Mesenchymal stem cell (in vitro differentiated cells and primary cell): ENCODE results near the gene VHLL.
A peak's percentile ranks its signal among the peaks of the same experiment; 100 is the strongest.

Source experiments
- DNase-seq: peaks from one replicate; pipeline ENCODE4 v3.0.0-alpha.2; 2013
- H2AFZ ChIP-seq: one replicate; pipeline ENCODE4 v1.6.1; 2013; ENCODE audit warnings: low read depth, mild to moderate bottlenecking, control low read depth, inconsistent platforms, low read length, moderate library complexity
- H2AK5ac ChIP-seq: 2 replicates; pipeline ENCODE4 v1.6.1; 2013; ENCODE audit warnings: low read length, moderate library complexity, mild to moderate bottlenecking, inconsistent platforms; ENCODE audit not compliant: severe bottlenecking
- H2BK120ac ChIP-seq: one replicate; pipeline ENCODE4 v1.6.1; 2013; ENCODE audit warnings: low read depth, mild to moderate bottlenecking, inconsistent platforms, low read length, moderate library complexity
- H2BK12ac ChIP-seq, 2 experiments: one replicate each; pipeline ENCODE4 v1.6.1; 2013; ENCODE audit warnings: inconsistent platforms in 2 of 2, low read length in 2 of 2, mild to moderate bottlenecking in 2 of 2, moderate library complexity in 2 of 2, control low read depth in 1 of 2
- H2BK15ac ChIP-seq: one replicate; pipeline ENCODE4 v1.6.1; 2013; ENCODE audit warnings: mild to moderate bottlenecking, low read depth, inconsistent platforms; ENCODE audit not compliant: poor library complexity, severe bottlenecking
- H2BK5ac ChIP-seq: 2 replicates; pipeline ENCODE4 v1.6.1; 2013; ENCODE audit warnings: low read depth, mild to moderate bottlenecking, low read length, control low read depth, inconsistent platforms; ENCODE audit not compliant: poor library complexity, severe bottlenecking
- H3K14ac ChIP-seq, 2 experiments: one replicate each; pipeline ENCODE4 v1.6.1; 2013; ENCODE audit warnings: inconsistent platforms in 2 of 2, low read length in 2 of 2, control low read depth in 1 of 2, mild to moderate bottlenecking in 1 of 2, moderate library complexity in 1 of 2
- H3K18ac ChIP-seq, 2 experiments: one replicate each; pipeline ENCODE4 v1.6.1; 2013; ENCODE audit warnings: inconsistent platforms in 2 of 2, low read length in 2 of 2, control low read depth in 1 of 2, low read depth in 1 of 2, mild to moderate bottlenecking in 1 of 2
- H3K23ac ChIP-seq, 2 experiments: one replicate each; pipeline ENCODE4 v1.6.1; 2013; ENCODE audit warnings: inconsistent platforms in 2 of 2, low read length in 2 of 2, mild to moderate bottlenecking in 2 of 2, moderate library complexity in 2 of 2, control low read depth in 1 of 2
- H3K27ac ChIP-seq: 2 replicates; pipeline ENCODE4 v1.5.1; 2013; ENCODE audit warnings: mild to moderate bottlenecking, moderate library complexity, low read length, control low read depth, inconsistent platforms; ENCODE audit not compliant: poor library complexity, severe bottlenecking
- H3K27me3 ChIP-seq, 2 experiments: 2 replicates each; pipeline versions ENCODE4 v1.6.1 to v1.7.0; 2013; ENCODE audit warnings: low read length in 2 of 2, mild to moderate bottlenecking in 2 of 2, moderate library complexity in 2 of 2, control low read depth in 1 of 2, inconsistent platforms in 1 of 2; ENCODE audit not compliant: control insufficient read depth in 1 of 2, insufficient read depth in 1 of 2
- H3K36me3 ChIP-seq, 2 experiments: 2 replicates each; pipeline versions ENCODE4 v1.6.1 to v1.7.0; 2013; ENCODE audit warnings: low read length in 2 of 2, control low read depth in 1 of 2, inconsistent platforms in 1 of 2, low read depth in 1 of 2, mild to moderate bottlenecking in 1 of 2; ENCODE audit not compliant: insufficient read depth in 2 of 2, control insufficient read depth in 1 of 2
- H3K4ac ChIP-seq, 2 experiments: one replicate each; pipeline ENCODE4 v1.6.1; 2013; ENCODE audit warnings: inconsistent platforms in 2 of 2, low read length in 2 of 2, mild to moderate bottlenecking in 2 of 2, moderate library complexity in 2 of 2, control low read depth in 1 of 2, low read depth in 1 of 2
- H3K4me1 ChIP-seq: 2 replicates; pipeline ENCODE4 v1.6.1; 2013; ENCODE audit warnings: low read depth, low read length, control low read depth; ENCODE audit not compliant: control insufficient read depth, insufficient read depth
- H3K4me2 ChIP-seq: 2 replicates; pipeline ENCODE4 v1.6.1; 2013; ENCODE audit warnings: low read length, mild to moderate bottlenecking, inconsistent platforms; ENCODE audit not compliant: poor library complexity, severe bottlenecking
- H3K4me3 ChIP-seq, 2 experiments: 2 replicates each; pipeline versions ENCODE4 v1.5.1 to v1.7.0; 2013; ENCODE audit warnings: low read length in 2 of 2, mild to moderate bottlenecking in 2 of 2, control low read depth in 1 of 2, low read depth in 1 of 2; ENCODE audit not compliant: insufficient read depth in 1 of 2
- H3K79me1 ChIP-seq: replicated peaks from 2 replicates; pipeline ENCODE4 v1.6.1; 2013; ENCODE audit warnings: mild to moderate bottlenecking, control low read depth, low read length, inconsistent platforms; ENCODE audit not compliant: poor library complexity, severe bottlenecking
- H3K9ac ChIP-seq: 2 replicates; pipeline ENCODE4 v1.7.0; 2013; ENCODE audit warnings: mild to moderate bottlenecking, low read length, moderate library complexity
- H3K9me3 ChIP-seq: 2 replicates; pipeline ENCODE4 v1.7.0; 2013; ENCODE audit warnings: mild to moderate bottlenecking, low read length; ENCODE audit not compliant: control insufficient read depth
- H4K8ac ChIP-seq: one replicate; pipeline ENCODE4 v1.6.1; 2013; ENCODE audit warnings: inconsistent platforms, mild to moderate bottlenecking, low read length, moderate library complexity
- H4K91ac ChIP-seq: one replicate; pipeline ENCODE4 v1.6.1; 2013; ENCODE audit warnings: mild to moderate bottlenecking, low read length, inconsistent platforms
- WGBS: methylation state at CpG from one replicate; pipeline ENCODE4 v1.1.7; 2013; ENCODE audit warnings: mixed read lengths; 5-methylcytosine and 5-hydroxymethylcytosine counted together

VHLL gene

DNA sequence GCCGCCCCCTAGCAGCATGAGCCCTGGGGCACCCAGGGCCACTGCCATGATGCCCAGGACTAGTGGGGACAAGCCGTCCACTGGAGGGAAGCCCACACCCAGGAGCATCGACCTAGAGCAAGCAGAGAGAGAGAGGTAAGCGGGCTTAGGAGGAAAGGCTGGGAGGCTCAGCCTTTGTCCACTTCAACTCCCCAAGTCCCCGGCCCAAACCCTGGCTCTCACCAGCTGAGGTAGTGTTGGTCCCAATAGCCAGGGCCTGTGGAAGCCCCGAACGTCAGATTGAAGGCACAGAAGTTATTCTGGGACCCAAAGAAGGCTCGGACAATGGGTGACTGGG, 6.0 kb downstream of the VHLL start:
- H3K4ac ChIP-seq: no peak overlapping the region
- H4K8ac ChIP-seq: no peak overlapping the region
- peaks cover 18% of the 10 kb centered on the region for H3K4me1 ChIP-seq
- peaks cover 18 to 41% of the 10 kb centered on the region in 2 experiments for H3K36me3 ChIP-seq
- no peak overlapping the region for H3K9ac ChIP-seq
- no peaks in the 10 kb centered on the region for H3K27me3 ChIP-seq
- H2BK12ac ChIP-seq: no peak overlapping the region
- no peak overlapping the region for H3K4me3 ChIP-seq
- H2BK15ac ChIP-seq: no peak overlapping the region
- no peak overlapping the region for H4K91ac ChIP-seq
- H3K18ac ChIP-seq: no peak overlapping the region
- H3K27ac ChIP-seq: no peak overlapping the region
- peaks cover 21% of the 10 kb centered on the region for H3K79me1 ChIP-seq
- H3K14ac ChIP-seq: no peak overlapping the region
- WGBS: 95% methylated on average over 8 of the region's 8 CpGs
- no peak overlapping the region for H3K4me2 ChIP-seq
- DNase-seq: no peak
- H3K9me3 ChIP-seq: no peaks in the 10 kb centered on the region
- H2AK5ac ChIP-seq: no peak overlapping the region
- H2BK120ac ChIP-seq: no peak overlapping the region
- no peak overlapping the region for H3K23ac ChIP-seq
- no peak overlapping the region for H2AFZ ChIP-seq
- no peak overlapping the region for H2BK5ac ChIP-seq

DNA sequence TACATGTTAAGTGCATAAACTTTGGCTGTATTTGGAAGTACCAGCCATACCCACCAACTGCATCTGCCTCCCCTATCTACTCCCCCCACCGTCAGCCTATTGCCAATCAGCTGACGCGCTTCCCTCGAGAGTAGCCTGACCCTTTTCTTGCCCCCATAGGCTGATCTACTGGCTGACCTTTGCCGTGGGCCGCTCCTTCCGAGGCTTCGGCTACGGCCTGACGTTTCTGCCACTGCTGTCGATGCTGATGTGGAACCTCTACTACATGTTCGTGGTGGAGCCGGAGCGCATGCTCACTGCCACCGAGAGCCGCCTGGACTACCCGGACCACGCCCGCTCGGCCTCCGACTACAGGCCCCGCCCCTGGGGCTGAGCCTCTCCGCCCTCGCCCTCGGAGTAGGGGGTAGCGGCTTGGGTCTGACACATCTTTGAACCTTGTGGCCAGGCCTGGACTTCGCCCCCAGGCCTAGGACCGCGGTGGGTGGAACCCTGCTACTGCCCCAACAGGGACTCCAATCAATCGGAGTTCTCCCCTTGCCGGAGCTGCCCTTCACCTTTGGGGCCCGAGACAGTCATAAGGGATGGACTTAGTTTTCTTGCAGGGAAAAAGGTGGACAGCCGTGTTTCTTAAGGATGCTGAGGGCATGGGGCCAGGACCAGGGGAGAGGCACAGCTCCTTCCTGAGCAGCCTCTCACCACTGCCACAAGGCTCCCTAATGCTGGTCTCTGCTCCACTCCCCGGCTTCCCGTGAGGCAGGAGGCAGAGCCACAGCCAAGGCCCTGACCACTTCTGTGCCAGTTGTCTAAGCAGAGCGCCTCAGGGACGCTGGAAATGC, 7.7 kb downstream of the VHLL start:
- Histone ChIP-seq H2AK5ac (peak overlapping the region; percentile 28), H3K4me2 (peak overlapping the region; percentile 61), H3K27me3 (no peaks in the 10 kb centered on the region), H3K4me1 (peaks cover 18% of the 10 kb centered on the region), H2BK5ac (no peak overlapping the region), H4K91ac (peak overlapping the region; percentile 40), H3K9ac (peak overlapping the region; percentile 93), H2AFZ (peak overlapping the region; percentile 79), H3K36me3 (peaks cover 19 to 44% of the 10 kb centered on the region in 2 experiments), H2BK15ac (no peak overlapping the region), H3K23ac (no peak overlapping the region), H4K8ac (peak overlapping the region; percentile 77), H3K18ac (peak overlapping the region; percentile 16 to 92), H3K27ac (peak overlapping the region; percentile 16), H3K9me3 (no peaks in the 10 kb centered on the region), H3K14ac (peak overlapping the region in 1 of 2 experiments; percentile 85), H2BK12ac (peak overlapping the region in 1 of 2 experiments; percentile 44), H3K4me3 (peak overlapping the region; percentile 43 to 90), H2BK120ac (no peak overlapping the region), H3K4ac (peak overlapping the region; percentile 57 to 77), H3K79me1 (peaks cover 21% of the 10 kb centered on the region)
- 21% methylated on average over 37 of the region's 37 CpGs for WGBS
- DNase-seq: peak; percentile 88

DNA sequence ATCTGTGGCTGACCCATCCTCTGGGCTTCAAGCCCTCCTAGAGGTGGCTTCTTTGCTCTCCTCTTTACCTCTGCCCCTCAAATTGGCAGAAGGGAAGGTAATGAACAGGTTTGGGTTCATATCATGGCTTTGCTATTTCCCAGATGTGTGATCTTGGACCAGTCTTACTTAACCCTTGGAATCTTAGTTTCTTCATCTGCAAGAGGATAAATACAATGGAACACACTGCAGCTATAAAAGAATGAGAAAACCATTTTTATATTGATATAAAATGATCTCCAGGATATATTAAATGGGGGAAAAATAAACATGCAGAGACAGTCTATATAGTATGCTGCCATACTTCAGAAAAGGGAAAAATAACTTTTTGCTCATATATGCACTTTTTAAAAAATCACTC, 9.2 kb downstream of the VHLL start:
- no peak overlapping the region for H3K18ac ChIP-seq
- no peak for DNase-seq
- no peak overlapping the region for H2AK5ac ChIP-seq
- H3K4me1 ChIP-seq: peaks cover 14% of the 10 kb centered on the region
- no peak overlapping the region for H2BK5ac ChIP-seq
- H3K14ac ChIP-seq: no peak overlapping the region
- no peak overlapping the region for H2BK15ac ChIP-seq
- no peak overlapping the region for H2BK12ac ChIP-seq
- no peak overlapping the region for H3K23ac ChIP-seq
- H3K4me3 ChIP-seq: no peak overlapping the region
- no peak overlapping the region for H2AFZ ChIP-seq
- H3K4ac ChIP-seq: no peak overlapping the region
- H3K27me3 ChIP-seq: no peaks in the 10 kb centered on the region
- no peak overlapping the region for H4K91ac ChIP-seq
- H3K27ac ChIP-seq: no peak overlapping the region
- H2BK120ac ChIP-seq: no peak overlapping the region
- H3K9me3 ChIP-seq: no peaks in the 10 kb centered on the region
- H4K8ac ChIP-seq: no peak overlapping the region
- peaks cover 23% of the 10 kb centered on the region for H3K79me1 ChIP-seq
- no peak overlapping the region for H3K9ac ChIP-seq
- H3K36me3 ChIP-seq: peaks cover 35 to 50% of the 10 kb centered on the region in 2 experiments
- no peak overlapping the region for H3K4me2 ChIP-seq

DNA sequence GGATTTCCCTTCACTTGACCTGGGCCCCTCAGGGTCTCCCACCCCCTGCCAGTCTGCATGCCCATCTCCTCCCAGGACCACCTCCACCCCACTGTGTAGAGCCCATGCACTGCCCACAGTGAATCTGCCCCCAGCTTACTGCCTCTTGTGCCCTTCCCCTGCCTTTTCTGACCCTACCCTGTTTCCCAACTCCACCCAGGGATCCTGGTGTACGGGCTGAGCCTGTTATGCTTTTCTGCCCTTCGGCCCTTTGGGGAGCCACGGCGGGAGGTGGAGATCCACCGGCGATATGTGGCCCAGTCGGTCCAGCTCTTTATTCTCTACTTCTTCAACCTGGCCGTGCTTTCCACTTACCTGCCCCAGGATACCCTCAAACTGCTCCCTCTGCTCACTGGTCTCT, 13.0 kb downstream of the VHLL start:
- WGBS: 96% methylated on average over 6 of the region's 8 CpGs
- Histone ChIP-seq H3K23ac (no peak overlapping the region), H2AFZ (no peak overlapping the region), H2BK15ac (no peak overlapping the region), H3K36me3 (peaks cover 18 to 25% of the 10 kb centered on the region in 2 experiments), H2AK5ac (no peak overlapping the region), H3K4ac (no peak overlapping the region), H3K4me1 (peaks cover 7% of the 10 kb centered on the region), H3K79me1 (peaks cover 15% of the 10 kb centered on the region), H4K91ac (no peak overlapping the region), H3K27ac (no peak overlapping the region), H3K9ac (no peak overlapping the region), H3K4me2 (no peak overlapping the region), H3K18ac (no peak overlapping the region), H2BK120ac (no peak overlapping the region), H3K14ac (no peak overlapping the region), H4K8ac (no peak overlapping the region), H3K27me3 (no peaks in the 10 kb centered on the region), H2BK12ac (no peak overlapping the region), H2BK5ac (no peak overlapping the region), H3K4me3 (no peak overlapping the region), H3K9me3 (no peaks in the 10 kb centered on the region)
- DNase-seq: no peak
